NCI-H187 treated with DMSO at 0.1 percent for 48 hours (cell line): ENCODE measurements around the gene ZNFX1.

Experiments used
- DNase-seq: peaks from one replicate; lab custom pipeline; 2025; lab: John Stamatoyannopoulos, UW

ZNFX1 gene

DNA sequence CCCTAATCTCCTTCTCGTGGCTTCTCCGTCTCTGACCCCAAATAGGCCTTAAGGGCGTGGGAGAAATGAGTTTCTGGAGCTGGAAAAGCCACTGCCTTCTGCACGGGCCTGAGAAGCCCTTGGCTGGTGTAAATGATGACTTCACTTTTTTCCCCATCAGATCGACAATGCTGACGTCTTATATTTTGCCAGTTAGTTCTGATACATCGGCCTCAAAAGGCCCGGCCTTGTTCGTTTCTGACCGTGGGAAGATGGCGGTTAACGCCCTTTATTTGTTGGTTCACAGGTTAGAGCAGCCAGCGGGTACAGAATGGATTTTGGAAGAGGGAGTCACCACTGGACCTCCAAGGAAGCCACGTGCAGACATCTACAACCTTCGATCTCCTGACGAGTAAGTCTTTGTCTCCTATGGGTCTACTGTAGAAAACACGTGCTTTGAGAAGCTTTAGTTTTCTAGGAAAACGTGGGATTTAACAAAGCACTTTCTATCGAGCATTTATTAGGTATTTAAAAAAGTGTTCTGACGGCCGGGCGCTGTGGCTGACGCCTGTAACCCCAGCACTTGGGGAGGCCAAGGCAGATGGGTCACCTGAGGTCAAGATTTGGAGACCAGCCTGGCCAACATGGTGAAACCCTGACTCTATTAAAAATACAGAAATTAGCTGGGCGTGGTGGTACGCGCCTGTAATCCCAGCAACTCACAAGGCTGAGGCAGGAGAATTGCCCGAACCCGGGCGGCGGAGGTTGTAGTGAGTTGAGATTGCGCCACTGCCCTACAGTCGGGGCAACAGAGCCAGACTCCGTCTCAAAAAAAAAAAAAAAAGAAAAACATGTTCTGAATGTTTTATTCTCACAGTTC, 1.2 kb upstream of the ZNFX1 start:
- DNase-seq, result no peak

- no peak for DNase-seq
Observed at GRCh38 chr20:49277786-49278035, 146 bp downstream of the ZNFX1 start.

GRCh38 chr20:49276961-49277785, 684 bp downstream of the ZNFX1 start:
- DNase-seq, result no peak

GRCh38 chr20:49276161-49276960, 1.5 kb downstream of the ZNFX1 start:
- no peak for DNase-seq

GRCh38 chr20:49275636-49276035, 2.2 kb downstream of the ZNFX1 start:
- no peak for DNase-seq

- DNase-seq, result no peak
Observed at GRCh38 chr20:49275216-49275615, 2.6 kb downstream of the ZNFX1 start.

DNA sequence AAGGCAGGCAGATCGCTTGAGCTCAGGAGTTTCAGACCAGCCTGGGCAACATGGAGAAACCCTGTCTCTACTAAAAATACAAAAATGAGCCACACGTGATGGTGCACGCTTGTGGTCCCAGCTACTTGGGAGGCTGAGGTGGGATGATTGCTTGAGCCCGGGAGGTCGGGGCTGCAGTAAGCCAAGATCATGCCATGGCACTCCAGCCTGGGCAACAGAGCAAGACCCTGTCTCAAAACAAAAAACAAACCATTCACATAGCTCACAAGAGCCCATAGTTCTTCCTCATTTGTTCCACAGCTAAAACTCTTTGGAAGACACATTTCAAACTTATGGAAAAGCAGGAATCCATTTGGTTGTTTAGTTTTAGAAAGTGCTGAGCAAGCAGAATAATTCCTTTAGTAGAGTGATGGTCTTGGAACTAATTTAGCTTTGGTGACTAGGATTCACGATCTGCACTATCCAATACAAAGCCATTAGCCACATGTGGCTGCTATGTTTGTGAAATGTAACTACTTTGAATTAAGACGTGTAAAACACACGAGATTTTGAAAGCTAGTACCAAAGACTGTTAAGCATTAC, 4.1 kb downstream of the ZNFX1 start:
- DNase-seq, result no peak

- DNase-seq, result no peak
Observed at GRCh38 chr20:49272654-49273053, 5.2 kb downstream of the ZNFX1 start.

GRCh38 chr20:49270736-49271135, 7.1 kb downstream of the ZNFX1 start:
- DNase-seq, result no peak

DNA sequence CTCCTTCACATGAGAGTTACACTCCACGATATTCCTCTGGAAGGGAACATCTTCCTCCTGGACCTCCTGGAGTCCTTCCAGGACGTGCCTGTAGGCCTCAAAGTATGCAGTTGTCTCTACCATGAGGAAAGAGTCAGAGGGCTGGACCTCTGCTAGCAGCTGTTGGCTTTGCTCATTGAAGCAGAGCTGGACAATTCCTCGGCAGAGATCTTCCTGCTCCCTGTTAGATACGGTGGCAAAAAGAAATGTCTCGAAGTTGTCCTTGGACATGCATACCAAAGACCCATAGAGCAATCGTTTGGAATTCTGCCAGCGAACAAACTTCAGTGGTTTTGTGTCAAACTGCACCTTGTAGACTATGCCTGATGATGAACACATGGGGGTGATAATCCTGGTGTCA, 7.7 kb downstream of the ZNFX1 start:
- DNase-seq, result no peak

DNA sequence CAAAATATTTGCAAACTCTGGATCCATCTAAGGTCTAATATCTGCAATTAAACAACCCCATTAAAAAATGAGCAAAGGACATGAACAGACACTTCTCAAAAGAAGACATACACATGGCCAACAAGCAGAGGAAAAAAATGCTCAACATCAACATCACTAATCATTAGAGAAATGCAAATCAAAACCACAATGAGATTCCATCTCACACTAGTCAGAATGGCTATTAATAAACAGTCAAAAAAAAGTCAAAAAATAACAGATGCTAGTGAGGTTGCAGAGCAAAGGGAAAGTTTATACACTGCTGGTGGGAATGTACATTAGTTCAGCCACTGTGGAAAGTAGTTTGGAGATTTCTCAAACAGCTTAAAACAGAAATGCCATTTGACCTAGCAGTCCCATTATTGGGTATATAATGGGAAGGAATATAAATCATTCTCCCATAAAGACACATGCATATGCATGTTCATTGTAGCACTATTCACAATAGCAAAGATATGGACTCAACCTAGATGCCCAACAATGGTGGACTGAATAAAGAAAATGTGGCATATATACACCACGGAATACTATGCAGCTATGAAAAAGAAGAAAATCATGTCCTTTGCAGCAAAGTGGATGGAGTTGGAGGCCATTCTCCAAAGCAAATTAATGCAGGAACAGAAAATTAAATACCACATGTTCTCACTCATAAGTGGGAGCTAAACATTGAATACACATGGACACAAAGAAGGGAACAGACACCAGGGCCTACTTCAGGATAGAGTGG, 9.1 kb downstream of the ZNFX1 start:
- no peak for DNase-seq

- no peak for DNase-seq
Observed at GRCh38 chr20:49267327-49267726, 10.5 kb downstream of the ZNFX1 start.

DNA sequence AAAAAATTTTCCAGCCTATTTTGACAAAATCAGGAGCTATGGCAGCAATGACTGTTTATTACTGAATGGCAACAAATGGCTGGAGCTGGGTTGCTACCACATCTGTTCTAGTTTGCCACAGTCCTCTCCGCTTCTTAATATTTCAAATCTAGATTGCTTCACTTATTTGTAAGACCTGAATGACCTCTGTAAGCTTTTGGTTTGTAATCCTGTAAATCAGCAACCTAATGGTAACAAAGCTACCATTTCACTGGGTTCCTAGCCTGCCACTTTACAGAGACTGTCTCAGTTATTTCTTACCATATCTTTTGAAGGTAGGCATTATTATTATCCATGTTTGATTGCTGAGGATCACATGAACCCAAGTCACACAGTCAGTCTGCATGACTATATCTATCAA, 15.4 kb downstream of the ZNFX1 start:
- DNase-seq, result no peak

- DNase-seq, result no peak
Observed at GRCh38 chr20:49261173-49261572, 16.7 kb downstream of the ZNFX1 start.

GRCh38 chr20:49260218-49260617, 17.6 kb downstream of the ZNFX1 start:
- DNase-seq, result no peak

DNA sequence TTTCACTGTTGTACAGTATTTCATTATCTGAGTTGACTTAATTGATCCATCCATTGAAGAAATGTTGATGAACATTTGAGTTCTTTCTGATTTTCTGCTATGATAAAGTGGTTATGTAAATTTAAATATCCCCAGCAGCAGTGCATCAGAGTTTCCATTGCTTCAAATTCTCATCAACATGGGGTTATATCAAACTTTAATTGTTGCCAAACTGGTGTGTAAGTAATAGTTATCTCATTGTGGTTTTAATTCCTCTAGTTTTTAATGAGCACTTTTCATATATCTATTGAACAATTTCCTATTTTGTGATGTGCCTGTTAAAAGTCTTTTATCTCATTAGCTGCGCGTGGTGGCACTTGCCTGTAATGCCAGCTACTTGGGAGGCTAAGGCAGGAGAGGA, 18.1 kb downstream of the ZNFX1 start:
- no peak for DNase-seq

DNA sequence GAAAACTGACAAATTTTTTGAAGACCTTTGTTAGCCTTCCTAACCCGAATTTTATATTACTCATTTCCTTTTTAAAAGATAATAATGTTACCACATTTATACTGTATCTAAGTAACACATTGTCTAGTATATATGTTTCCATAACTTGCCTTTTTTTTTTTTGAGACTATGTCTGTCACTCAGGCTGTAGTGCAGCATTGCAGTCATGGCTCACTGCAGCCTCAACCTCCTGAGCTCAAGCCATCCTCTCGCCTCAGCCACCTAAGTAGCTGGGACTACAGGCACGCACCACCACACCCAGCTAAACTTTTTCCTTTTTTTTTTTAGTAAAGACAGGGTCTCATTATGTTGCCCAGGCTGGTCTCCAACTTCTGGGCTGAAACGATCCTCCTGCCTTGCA, 18.6 kb downstream of the ZNFX1 start:
- no peak for DNase-seq

DNA sequence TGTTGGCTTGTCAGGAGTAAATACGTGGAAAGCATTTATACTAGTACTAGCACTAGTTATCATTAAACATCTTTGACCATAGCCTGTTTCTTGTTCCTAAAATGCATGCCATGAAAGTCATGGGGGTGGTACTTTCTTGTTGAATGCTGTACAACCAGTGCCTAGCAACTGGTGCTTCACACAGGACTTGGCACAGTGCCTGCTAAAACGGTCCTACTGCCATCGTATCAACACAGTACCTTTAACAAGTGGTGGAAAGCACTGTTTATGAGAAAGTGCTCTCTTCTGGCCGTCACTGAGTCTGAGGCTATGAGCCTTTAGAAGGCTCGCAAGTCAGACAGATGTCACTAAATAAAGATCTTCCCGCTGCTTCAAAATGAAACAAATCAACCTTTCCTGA, 21.6 kb downstream of the ZNFX1 start:
- no peak for DNase-seq

DNA sequence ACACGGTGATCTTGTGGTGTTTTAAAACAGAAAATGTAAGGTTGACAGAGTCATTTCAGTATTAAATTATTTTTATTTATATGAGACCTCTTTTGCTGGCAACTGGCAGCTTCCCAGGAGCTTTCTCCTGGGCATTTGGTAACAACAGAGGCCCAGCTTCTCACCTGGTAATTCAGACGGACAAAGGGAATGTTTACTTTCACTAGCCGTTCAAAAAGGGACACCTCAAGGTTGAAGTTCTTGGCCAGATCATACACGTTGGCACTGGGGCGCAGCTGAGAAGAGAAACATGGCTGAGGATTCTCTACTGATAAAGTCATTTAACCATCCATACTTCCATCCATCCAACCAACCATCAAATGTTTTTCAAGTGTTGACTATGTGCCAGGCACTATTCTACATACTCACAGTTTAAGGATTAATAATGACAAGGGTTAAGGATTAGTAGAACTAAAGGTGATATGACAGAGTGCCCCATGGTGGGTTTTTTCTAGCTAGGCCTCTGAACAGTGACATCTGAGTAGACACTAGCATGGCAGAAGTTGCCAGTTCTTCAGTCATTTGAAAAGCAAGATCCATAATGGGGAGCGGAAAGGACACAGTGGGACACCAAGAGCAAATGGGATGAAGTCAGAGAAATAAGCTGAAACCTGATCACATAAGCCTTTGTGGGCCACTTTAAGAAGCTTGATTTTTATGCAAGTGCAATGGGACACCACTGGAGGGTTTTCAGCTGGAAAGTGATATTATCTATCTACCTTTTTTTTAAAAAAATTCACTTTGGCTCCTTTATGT, 25.1 kb downstream of the ZNFX1 start:
- no peak for DNase-seq

GRCh38 chr20:49248879-49249665, 28.8 kb downstream of the ZNFX1 start:
- DNase-seq, result no peak
